GM21825 (cell line): Measurements from ENCODE around the gene S100A13.
"Not testable (repeated sequence)": the region's sequence is repeated elsewhere in the genome, so short reads cannot be mapped to it uniquely, and the experiment has no call there.

ENCODE experiments used
- ATAC-seq: cut with Tn5 transposase; IDR thresholded peaks from one replicate; pipeline ENCODE4 v1.9.1; 2021; ENCODE audit warnings: mild to moderate bottlenecking, moderate library complexity; ENCODE audit not compliant: unreplicated experiment

The S100A13 gene

GRCh38 chr1:153649137-153649862 is 22.0 kb upstream of the S100A13 start:
- no peak for ATAC-seq

GRCh38 chr1:153648000-153648643 is 20.8 kb upstream of the S100A13 start:
- no peak for ATAC-seq

- ATAC-seq, result no peak
These were observed 20.0 kb upstream of the S100A13 start for GRCh38 chr1:153647346-153647714.

GRCh38 chr1:153646672-153647345 is 19.5 kb upstream of the S100A13 start:
- ATAC-seq, result no peak

- ATAC-seq, result no peak
These were observed 16.5 kb upstream of the S100A13 start for GRCh38 chr1:153643816-153644215.

GRCh38 chr1:153643100-153643499 is 15.8 kb upstream of the S100A13 start:
- ATAC-seq, result no peak

- ATAC-seq, result no peak
These were observed 14.9 kb upstream of the S100A13 start for GRCh38 chr1:153642161-153642560.

GRCh38 chr1:153640861-153641260 is 13.6 kb upstream of the S100A13 start:
- ATAC-seq, result no peak

GRCh38 chr1:153640213-153640612 is 12.9 kb upstream of the S100A13 start:
- ATAC-seq, result not testable (repeated sequence)

- ATAC-seq, result no peak
These were observed 12.0 kb upstream of the S100A13 start for GRCh38 chr1:153639280-153639679.

- no peak for ATAC-seq
These were observed 11.0 kb upstream of the S100A13 start for GRCh38 chr1:153638261-153638660.

GRCh38 chr1:153636312-153636711 is 9.0 kb upstream of the S100A13 start:
- no peak for ATAC-seq

GRCh38 chr1:153635872-153636271 is 8.6 kb upstream of the S100A13 start:
- no peak for ATAC-seq

- peak; percentile 91 for ATAC-seq
These were observed 6.7 kb upstream of the S100A13 start, which contains the start of gene CHTOP for GRCh38 chr1:153633754-153634665. CHTOP (plus strand) TSS chr1:153634066; CDS start chr1:153636589, 2,523 bp downstream.

GRCh38 chr1:153633161-153633753 is 6.0 kb upstream of the S100A13 start:
- no peak for ATAC-seq

- no peak for ATAC-seq
These were observed 4.0 kb upstream of the S100A13 start for GRCh38 chr1:153631047-153632022.

- ATAC-seq, result no peak
These were observed 3.1 kb upstream of the S100A13 start for GRCh38 chr1:153630384-153630783.

GRCh38 chr1:153629971-153630370 is 2.7 kb upstream of the S100A13 start:
- no peak for ATAC-seq

- ATAC-seq, result no peak
These were observed 2.0 kb upstream of the S100A13 start for GRCh38 chr1:153629343-153629665.
